GM15510 (cell line): ENCODE data around the gene CCDC74A.
"Not testable (repeated sequence)": the region's sequence is repeated elsewhere in the genome, so short reads cannot be mapped to it uniquely, and the experiment has no call there.

Source experiments
- POLR2A ChIP-seq: IDR thresholded peaks from 3 replicates; pipeline ENCODE4 v1.6.1; 2011; ENCODE audit warnings: borderline replicate concordance; ENCODE audit not compliant: insufficient read length; ENCODE audit errors: extremely low read depth

The CCDC74A gene

DNA sequence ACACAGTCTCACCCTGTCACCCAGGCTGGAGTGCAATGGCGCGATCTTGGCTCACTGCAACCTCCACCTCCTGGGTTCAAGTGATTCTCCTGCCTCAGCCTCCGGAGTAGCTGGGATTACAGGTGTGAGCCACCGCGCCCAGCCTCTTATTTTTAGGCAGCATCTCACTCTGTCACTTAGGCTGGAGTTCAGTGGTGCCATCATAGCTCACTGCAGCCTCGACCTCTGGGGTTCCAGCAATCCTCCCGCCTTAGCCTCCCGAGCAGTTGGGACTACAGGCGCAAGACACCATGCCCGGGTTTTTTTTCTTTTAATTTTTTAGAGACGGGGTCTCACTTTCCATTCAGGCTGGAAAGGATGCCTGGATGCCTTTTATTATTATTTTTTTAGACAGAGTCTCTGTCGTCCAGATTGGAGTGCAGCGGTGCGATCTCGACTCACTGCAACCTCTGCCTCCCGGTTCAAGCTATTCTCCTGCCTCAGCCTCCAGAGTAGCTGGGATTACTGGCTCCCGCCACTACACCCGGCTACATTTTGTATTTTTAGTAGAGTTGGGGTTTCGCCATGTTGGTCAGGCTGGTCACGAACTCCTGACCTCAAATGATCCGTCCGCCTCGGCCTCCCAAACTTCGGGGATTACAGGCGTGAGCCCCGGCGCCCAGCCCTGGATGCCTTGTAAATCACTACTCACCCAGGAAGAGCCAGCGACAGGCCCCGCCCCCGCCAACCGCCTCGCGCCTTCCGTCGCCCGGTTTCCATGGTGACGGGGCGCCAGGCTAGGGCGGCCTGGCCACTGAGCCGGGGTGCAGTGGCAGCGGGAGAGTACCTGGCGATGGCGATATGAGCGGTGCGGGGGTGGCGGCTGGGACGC, at the start of gene CCDC74A:
TSS of gene CCDC74A (plus strand) at position 758 of the 871 bp plus-strand sequence. CDS start at position 841, 83 bp downstream.
- not testable (repeated sequence) for TF ChIP-seq POLR2A

DNA sequence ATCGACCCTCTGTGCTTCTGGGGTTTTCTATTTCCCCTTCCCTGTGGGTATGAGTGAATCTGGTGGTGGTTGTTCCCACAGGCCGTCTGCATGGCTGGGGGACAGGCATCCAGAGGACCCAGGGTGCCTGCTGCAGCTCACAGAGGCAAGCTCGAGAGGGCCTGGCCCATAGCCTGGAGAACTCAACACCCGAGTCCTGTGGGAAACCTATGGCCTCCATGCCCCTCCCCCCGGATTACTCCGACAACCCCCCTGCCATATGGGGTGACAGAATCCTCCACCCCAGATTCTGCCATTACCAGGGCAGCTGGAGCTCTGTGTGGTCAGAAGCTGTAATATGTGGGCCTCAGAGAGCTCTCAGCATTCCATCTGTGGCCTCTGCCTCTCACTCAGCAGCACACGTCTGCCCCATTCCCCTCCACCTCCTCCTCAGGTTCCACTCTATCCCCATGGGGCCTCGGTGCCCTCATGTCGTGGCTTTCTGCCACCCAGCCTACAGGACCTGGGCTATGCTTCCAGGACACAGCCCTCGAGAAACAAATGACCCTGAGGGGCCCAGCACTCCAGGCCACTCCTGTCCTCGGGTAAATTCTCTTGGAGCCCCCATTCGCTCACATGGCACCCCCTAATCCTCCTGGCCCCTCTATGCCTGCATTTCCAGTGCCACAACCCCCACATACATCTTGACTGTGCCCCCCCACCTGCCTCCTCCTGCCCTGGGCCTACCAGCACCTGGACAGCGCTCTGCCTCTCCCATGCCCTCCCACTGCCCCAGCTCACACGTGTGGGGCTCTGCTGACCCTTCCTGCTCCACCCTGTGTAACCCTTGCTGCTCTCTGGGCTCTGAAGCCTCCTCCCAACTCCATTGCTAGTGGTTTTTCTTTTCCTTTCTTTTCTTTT, 39.1 kb upstream of the CCDC74A start:
- no peak for TF ChIP-seq POLR2A

DNA sequence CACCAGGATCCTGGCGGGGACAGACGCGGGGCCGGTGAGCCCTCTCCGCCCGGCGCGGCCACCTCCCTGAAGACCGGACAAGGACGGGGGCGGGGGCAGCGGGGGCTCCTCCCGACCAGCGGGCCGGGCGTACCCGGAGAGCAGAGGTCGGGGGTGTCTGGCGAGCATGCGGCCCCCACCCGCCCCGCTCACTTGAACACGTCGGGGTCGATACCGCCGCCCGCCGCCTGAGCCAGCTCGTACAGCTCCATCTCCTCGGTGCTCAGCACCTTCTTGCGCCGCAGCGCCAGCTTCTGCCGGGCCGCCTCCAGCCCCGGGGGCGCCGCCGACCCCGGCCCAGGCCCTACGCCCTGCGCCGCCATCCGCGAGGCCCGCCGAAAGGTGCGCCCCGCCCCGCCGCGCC, 35.7 kb upstream of the CCDC74A start, which contains the start of gene MZT2A:
TSS of gene MZT2A (minus strand) at position 383 of the 403 bp plus-strand sequence. CDS start at position 362, 21 bp downstream.
- peak; percentile 37 for TF ChIP-seq POLR2A

DNA sequence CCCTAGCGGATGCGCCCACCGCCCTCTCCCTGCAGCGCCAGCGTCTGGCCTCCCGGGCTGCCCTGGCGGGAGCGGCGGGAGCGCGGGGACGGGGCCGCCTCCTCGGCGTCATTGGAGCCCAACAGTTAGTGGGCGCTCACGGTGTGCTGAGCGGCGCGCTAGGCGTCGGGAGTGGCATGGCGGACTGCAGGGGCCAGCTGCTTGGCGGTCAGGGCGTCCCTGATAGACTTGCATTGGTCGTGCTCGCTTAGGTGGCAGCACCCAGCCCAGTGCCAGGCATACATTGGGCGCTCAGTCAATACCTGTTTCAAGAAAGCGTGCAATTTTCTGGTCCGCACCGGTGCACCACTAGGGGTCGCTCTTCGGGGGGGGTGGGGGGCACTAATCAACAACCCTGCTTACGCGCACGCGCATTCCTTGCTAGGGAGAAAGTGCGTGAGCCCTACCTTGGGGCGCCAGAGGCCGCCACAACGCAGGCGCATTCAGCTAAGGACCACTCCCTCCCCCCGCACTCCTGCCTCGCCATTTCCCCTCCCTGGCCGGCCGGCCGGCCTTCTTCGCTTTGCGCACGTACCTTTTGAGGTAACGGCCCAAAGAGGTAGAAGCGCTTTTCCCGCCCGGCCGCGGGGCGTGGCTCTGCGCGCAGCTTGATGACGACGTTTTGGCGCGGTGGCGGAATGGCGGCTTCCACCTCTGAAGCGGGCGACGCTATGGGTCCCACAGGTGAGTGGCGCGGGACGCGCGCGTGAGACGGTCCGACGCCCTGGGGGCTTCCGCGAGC, 35.1 kb upstream of the CCDC74A start:
- TF ChIP-seq POLR2A: peak; percentile 60

DNA sequence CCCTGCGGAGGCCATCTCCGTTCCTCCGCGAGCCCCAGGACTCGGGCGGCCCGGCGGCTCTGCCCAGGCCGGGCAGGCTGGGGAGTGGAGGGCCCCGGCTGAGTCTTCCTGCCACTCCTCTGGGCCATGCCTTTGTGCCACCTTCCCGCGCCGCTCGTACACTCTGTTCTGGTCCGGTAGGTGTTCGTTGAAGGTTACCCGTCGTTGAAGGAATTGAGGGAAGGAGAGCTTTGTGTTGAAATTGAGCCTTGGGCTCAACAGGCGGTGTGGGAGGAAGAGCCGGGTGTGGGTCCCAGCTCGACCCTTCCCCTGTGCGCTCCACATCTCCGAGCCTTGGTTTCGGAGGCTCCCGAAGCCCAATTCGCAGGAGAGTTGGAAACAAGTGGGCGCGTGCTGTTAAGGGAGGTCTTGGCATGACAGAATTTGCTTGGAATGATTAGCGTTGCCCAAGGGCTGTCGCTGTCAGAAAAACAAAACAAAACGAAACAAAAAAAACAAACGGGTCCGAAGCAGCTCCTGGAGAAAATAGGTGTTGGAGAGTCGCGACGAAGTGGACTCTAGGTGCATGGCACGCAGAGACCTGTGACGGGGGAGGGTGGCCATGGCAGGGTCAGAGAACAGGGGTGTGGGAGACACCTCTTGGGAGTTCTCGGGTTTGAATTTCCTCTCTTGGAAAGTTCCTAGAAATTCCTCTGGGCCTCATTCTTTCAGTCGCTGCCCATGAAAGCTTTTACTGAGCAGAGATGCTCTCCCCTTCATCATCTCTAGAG, 34.3 kb upstream of the CCDC74A start:
- no peak for TF ChIP-seq POLR2A

DNA sequence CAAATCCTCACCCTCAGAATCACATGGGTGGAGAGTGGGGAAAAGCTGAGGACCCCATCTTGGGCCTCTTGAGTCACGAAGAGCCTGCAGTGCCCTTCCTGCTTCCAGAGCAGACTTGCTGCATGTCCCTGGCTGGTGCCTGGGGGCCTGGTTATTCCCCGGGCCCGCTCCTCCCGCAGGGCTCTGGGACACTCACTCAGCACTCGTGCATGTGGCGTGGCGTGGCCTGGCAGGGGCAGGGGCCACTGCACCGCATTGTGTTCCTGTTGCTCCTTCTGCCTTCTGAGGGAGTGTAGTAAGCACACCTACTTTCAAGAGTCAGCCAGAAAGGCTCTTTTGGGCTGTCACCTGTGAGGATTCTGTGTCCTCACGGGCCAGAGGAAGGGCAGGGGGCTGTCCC, 18.1 kb upstream of the CCDC74A start:
- no peak for TF ChIP-seq POLR2A

DNA sequence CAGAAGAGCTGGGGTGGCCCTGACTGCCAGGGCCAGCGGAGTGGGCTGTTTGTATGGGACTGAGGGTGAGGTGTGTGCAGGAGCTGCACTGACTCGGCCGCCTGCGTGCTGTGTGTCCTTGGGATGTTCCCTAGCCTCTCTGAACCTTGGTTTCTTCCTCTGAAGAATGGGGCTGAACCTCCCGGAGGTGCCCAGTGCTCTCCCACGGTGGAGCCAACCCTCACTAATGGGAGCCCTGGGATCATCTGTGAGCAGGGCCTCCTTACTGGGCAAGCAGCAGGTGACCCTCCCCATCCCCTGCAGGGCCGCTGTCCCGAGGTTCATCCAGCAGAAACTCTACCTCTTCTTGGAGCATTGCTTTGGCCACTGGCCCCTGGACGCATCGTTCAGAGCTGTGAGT, 11.7 kb upstream of the CCDC74A start:
- no peak for TF ChIP-seq POLR2A

DNA sequence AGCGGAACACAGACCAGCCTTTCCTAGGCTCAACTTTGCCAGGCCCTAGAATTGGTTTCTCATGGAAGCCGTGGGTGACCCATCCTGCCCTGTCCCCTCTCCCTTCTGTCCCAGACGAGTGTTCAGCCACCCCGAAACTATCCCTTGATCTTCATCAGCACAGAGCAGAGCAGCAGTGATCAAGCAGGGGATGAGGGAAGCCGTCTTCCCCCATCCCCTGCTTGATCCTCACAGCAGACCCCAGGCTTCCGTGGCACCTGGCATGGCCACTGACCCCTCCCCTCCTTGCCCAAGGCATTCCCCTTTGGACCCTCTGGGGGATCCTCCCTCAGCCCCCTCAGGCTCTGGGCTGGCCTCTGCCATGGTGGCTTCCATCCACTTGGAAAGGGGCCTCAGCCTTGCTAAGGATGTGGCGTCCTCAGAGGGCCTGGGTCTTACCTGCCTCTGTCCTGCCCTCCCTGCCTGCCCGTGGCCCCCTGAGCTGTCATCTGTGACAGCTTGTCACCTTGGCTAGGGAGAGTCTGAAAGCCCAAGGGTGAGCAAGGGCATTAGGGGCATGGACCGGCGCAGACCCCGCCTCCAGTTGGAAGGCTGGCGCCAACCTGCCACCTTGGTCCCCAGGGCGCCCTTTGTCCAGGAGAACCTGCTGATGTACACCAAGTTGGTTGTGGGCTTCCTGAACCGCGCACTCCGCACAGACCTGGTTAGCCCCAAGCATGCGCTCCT, 10.4 kb upstream of the CCDC74A start:
- no peak for TF ChIP-seq POLR2A

DNA sequence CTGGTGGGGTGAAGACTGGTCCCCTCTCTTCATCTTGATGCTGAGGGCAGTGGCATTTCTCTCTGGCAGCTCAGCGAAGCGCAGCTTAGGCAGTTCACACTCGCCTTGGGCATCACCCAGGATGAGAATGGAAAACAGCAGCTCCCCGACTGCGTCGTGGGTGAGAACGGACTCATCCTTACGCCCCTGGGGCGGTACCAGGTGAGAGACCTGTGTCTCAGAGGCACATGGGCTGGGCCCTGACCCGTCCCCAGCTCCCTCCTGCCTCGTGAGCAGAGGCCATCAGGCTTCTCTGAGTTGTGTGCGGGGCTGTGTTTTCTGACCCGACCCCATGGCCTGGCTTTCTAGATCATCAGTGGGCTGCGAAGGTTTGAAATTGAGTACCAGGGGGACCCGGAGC, 8.2 kb upstream of the CCDC74A start:
- no peak for TF ChIP-seq POLR2A

DNA sequence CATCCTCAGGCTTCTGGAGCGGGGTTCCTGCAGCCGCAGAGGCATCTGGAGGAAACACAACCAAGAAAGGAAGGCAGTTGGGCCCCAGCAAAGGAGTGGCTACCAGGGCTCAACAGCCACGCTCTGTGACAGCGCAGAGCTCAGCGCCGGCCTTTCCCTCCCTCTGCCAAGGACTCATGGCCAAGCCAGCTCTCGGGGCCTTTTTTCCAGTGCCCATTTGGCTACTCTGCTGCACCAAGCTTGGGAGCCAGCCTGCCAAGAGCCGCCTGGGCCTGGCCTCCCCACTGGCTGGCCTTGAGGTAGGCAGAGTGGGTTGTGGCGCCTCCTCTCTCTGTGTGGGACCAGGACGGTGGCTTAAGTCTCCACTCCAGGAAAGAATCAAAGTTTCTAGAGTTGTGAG, 7.2 kb upstream of the CCDC74A start:
- no peak for TF ChIP-seq POLR2A

DNA sequence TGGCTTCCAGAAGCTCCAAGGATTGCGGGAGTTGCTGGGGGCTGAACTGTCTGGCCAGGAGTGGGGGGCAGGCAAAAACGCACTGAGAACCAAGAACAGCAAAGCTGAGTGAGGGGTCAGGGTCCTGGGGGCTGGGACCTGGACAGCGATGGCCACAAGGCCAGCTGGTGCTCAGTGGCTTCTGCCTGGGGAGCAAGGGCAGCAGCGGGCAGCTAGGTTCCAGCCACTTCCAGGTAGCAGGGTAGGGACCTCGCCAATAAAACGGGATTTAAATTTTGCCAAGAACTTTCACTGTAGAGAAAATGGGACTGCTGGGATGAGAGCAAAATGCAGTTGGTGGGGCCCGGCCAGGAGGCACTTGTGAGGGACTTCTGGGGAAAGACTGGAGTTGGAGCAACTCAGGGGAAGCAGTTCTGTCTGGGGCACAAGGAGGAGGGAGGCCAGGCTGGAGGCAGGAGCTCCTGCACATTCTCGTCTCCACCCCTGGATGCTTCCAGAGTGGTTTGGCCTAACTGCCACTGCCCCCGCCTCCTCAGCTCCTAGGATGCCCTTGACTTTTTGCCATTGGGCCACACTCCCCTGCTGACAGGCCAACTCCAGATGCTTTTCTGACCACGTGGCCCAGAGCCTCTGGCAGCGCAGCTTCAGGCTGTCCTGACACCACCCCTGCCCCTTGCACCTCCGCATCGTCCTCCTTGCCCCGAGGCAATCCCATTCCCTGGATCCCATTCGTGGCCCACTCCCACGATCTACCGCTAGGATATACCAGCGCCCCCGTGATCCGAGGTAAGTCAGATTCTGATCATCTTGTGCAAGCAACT, 5.5 kb upstream of the CCDC74A start:
- TF ChIP-seq POLR2A: no peak

DNA sequence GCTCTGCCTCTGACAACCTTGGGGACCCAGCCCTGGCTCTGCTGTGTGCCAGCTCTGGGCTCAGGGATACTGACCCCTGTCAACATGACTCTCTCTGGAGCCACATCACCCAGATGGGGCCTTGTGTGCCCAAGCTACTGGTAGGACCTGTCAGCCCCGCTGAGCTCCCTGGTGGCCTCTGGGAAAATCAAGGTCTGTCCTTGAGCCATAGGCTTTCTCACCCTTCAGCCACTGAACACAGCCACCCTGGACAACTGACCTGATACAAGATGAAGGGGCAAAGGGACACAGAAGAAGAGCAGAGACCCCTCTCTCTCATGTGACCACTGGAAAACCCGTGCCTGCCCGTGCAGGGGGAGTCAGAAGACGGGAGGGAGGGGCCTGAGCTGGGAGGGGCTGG, 7.8 kb downstream of the CCDC74A start:
- no peak for TF ChIP-seq POLR2A
